Measurements from ENCODE around the gene POLRMT.
A peak's percentile ranks its signal among the peaks of the same experiment; 100 is the strongest.

The POLRMT gene

DNA sequence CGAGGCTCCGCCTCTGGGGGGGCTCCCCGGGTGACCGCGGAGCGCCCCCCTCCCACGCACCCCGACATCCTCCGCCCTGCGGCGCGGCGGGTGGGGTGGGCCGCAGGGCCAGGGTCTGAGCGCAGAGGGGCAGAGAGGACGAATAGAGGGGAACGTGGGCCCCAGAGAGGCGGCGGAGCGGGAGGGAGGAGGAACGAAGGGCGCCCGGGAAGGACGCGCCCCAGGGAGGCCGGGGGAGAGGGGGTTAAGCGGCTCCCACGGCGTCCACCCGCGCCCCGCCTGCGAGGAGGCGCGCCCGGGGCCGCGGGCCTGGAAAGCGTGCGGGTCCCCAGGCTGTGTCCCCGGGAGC, 42.6 kb downstream of the POLRMT start:
- no peak for TF ChIP-seq ZNF8 (CRISPR knock-in tag; IDR thresholded peaks at IDR 0.05)
- no peak for TF ChIP-seq RARB (CRISPR knock-in tag; IDR thresholded peaks at IDR 0.05)
- TF ChIP-seq TOX (CRISPR knock-in tag; IDR thresholded peaks at IDR 0.05; ENCODE audit: borderline replicate concordance): no peak
- TF ChIP-seq GLIS3 (CRISPR knock-in tag; IDR thresholded peaks at IDR 0.05): no peak
- TF ChIP-seq ZNF70 (CRISPR knock-in tag; IDR thresholded peaks at IDR 0.05): no peak
- no peak for TF ChIP-seq TCF4 (CRISPR knock-in tag; IDR thresholded peaks at IDR 0.05; ENCODE audit: borderline replicate concordance)
- TF ChIP-seq CSDC2 (CRISPR knock-in tag; IDR thresholded peaks at IDR 0.05): no peak
- TF ChIP-seq ZFP30 (CRISPR knock-in tag; IDR thresholded peaks at IDR 0.05): no peak
- TF ChIP-seq, protein P1, sequence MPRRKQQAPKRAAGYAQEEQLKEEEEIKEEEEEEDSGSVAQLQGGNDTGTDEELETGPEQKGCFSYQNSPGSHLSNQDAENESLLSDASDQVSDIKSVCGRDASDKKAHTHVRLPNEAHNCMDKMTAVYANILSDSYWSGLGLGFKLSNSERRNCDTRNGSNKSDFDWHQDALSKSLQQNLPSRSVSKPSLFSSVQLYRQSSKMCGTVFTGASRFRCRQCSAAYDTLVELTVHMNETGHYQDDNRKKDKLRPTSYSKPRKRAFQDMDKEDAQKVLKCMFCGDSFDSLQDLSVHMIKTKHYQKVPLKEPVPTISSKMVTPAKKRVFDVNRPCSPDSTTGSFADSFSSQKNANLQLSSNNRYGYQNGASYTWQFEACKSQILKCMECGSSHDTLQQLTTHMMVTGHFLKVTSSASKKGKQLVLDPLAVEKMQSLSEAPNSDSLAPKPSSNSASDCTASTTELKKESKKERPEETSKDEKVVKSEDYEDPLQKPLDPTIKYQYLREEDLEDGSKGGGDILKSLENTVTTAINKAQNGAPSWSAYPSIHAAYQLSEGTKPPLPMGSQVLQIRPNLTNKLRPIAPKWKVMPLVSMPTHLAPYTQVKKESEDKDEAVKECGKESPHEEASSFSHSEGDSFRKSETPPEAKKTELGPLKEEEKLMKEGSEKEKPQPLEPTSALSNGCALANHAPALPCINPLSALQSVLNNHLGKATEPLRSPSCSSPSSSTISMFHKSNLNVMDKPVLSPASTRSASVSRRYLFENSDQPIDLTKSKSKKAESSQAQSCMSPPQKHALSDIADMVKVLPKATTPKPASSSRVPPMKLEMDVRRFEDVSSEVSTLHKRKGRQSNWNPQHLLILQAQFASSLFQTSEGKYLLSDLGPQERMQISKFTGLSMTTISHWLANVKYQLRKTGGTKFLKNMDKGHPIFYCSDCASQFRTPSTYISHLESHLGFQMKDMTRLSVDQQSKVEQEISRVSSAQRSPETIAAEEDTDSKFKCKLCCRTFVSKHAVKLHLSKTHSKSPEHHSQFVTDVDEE (CRISPR knock-in tag; IDR thresholded peaks at IDR 0.05): no peak
- no peak for TF ChIP-seq OSR1 (CRISPR knock-in tag; IDR thresholded peaks at IDR 0.05)
- no peak for TF ChIP-seq ARNTL (CRISPR knock-in tag; IDR thresholded peaks at IDR 0.05; ENCODE audit: borderline replicate concordance, low read depth)
- no peak for TF ChIP-seq ZNF565 (CRISPR knock-in tag; conservative IDR thresholded peaks at IDR 0.05; ENCODE audit: low read depth)
- TF ChIP-seq ISL1 (CRISPR knock-in tag; IDR thresholded peaks at IDR 0.05): no peak
- TF ChIP-seq, protein P2, sequence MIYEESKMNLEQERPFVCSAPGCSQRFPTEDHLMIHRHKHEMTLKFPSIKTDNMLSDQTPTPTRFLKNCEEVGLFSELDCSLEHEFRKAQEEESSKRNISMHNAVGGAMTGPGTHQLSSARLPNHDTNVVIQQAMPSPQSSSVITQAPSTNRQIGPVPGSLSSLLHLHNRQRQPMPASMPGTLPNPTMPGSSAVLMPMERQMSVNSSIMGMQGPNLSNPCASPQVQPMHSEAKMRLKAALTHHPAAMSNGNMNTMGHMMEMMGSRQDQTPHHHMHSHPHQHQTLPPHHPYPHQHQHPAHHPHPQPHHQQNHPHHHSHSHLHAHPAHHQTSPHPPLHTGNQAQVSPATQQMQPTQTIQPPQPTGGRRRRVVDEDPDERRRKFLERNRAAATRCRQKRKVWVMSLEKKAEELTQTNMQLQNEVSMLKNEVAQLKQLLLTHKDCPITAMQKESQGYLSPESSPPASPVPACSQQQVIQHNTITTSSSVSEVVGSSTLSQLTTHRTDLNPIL (CRISPR knock-in tag; IDR thresholded peaks at IDR 0.05; ENCODE audit: low read depth): no peak
- no peak for TF ChIP-seq ZC3H10 (CRISPR knock-in tag; IDR thresholded peaks at IDR 0.05)
- TF ChIP-seq, protein P3, sequence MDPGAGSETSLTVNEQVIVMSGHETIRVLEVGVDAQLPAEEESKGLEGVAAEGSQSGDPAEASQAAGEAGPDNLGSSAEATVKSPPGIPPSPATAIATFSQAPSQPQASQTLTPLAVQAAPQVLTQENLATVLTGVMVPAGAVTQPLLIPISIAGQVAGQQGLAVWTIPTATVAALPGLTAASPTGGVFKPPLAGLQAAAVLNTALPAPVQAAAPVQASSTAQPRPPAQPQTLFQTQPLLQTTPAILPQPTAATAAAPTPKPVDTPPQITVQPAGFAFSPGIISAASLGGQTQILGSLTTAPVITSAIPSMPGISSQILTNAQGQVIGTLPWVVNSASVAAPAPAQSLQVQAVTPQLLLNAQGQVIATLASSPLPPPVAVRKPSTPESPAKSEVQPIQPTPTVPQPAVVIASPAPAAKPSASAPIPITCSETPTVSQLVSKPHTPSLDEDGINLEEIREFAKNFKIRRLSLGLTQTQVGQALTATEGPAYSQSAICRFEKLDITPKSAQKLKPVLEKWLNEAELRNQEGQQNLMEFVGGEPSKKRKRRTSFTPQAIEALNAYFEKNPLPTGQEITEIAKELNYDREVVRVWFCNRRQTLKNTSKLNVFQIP (CRISPR knock-in tag; IDR thresholded peaks at IDR 0.05; ENCODE audit: borderline replicate concordance, low read depth): no peak
- TF ChIP-seq, protein P4, sequence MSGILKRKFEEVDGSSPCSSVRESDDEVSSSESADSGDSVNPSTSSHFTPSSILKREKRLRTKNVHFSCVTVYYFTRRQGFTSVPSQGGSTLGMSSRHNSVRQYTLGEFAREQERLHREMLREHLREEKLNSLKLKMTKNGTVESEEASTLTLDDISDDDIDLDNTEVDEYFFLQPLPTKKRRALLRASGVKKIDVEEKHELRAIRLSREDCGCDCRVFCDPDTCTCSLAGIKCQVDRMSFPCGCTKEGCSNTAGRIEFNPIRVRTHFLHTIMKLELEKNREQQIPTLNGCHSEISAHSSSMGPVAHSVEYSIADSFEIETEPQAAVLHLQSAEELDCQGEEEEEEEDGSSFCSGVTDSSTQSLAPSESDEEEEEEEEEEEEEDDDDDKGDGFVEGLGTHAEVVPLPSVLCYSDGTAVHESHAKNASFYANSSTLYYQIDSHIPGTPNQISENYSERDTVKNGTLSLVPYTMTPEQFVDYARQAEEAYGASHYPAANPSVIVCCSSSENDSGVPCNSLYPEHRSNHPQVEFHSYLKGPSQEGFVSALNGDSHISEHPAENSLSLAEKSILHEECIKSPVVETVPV (CRISPR knock-in tag; IDR thresholded peaks at IDR 0.05): no peak
- no peak for ATAC-seq

DNA sequence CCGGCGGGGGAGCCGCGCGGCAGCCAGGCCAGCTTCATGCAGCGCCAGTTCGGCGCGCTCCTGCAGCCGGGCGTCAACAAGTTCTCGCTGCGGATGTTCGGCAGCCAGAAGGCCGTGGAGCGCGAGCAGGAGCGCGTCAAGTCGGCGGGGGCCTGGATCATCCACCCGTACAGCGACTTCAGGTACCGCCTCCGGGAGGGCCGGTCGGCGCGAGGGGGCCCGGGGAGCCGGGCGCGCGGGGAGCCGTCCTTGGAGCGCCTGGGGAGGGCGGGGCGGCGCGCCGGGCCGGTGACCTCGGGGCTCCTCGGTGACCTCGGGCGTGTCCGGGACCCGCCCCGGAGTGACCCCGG, 43.0 kb downstream of the POLRMT start:
- no peak for TF ChIP-seq RARB (CRISPR knock-in tag; IDR thresholded peaks at IDR 0.05)
- TF ChIP-seq ZFP3 (CRISPR knock-in tag; IDR thresholded peaks at IDR 0.05): peak; percentile 82; the same call in 1 of the 2 replicates
- no peak for ATAC-seq

DNA sequence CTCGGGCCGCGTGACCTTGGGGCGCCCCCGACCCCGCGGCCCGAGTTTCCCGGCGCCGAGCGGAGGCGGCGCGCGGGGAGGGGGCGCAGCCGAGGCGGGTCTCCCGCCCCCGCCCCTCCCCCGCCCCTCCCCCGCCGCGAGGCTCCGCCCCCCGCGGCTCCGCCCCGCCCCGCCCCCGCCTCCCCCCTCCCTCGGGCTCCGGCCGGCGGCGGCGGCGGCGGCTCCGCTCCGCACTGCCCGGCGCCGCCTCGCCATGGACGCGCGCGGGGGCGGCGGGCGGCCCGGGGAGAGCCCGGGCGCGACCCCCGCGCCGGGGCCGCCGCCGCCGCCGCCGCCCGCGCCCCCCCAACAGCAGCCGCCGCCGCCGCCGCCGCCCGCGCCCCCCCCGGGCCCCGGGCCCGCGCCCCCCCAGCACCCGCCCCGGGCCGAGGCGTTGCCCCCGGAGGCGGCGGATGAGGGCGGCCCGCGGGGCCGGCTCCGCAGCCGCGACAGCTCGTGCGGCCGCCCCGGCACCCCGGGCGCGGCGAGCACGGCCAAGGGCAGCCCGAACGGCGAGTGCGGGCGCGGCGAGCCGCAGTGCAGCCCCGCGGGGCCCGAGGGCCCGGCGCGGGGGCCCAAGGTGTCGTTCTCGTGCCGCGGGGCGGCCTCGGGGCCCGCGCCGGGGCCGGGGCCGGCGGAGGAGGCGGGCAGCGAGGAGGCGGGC, 43.5 kb downstream of the POLRMT start, which contains the start of gene HCN2:
Gene HCN2 (plus strand): TSS at position 189 of the 703 bp plus-strand sequence. CDS start 65 bp downstream, at position 254.
- TF ChIP-seq ZNF70 (CRISPR knock-in tag; IDR thresholded peaks at IDR 0.05) (no peak), ZFP3 (CRISPR knock-in tag; IDR thresholded peaks at IDR 0.05) (no peak), ZFP30 (CRISPR knock-in tag; IDR thresholded peaks at IDR 0.05) (no peak), ARNTL (CRISPR knock-in tag; IDR thresholded peaks at IDR 0.05; ENCODE audit: borderline replicate concordance, low read depth) (no peak), CSDC2 (CRISPR knock-in tag; IDR thresholded peaks at IDR 0.05) (no peak), RARB (CRISPR knock-in tag; IDR thresholded peaks at IDR 0.05) (no peak), OSR1 (CRISPR knock-in tag; IDR thresholded peaks at IDR 0.05) (no peak), BACH2 (CRISPR knock-in tag; IDR thresholded peaks at IDR 0.05; ENCODE audit: borderline replicate concordance) (no peak), TCF4 (CRISPR knock-in tag; IDR thresholded peaks at IDR 0.05; ENCODE audit: borderline replicate concordance) (no peak), ZNF8 (CRISPR knock-in tag; IDR thresholded peaks at IDR 0.05) (no peak), ZC3H10 (CRISPR knock-in tag; IDR thresholded peaks at IDR 0.05) (no peak), TOX (CRISPR knock-in tag; IDR thresholded peaks at IDR 0.05; ENCODE audit: borderline replicate concordance) (no peak), ESRRG (CRISPR knock-in tag; IDR thresholded peaks at IDR 0.05) (no peak), GLIS3 (CRISPR knock-in tag; IDR thresholded peaks at IDR 0.05) (no peak), PPARA (CRISPR knock-in tag; IDR thresholded peaks at IDR 0.05; ENCODE audit: borderline replicate concordance) (no peak), ZNF565 (CRISPR knock-in tag; conservative IDR thresholded peaks at IDR 0.05; ENCODE audit: low read depth) (no peak)
- TF ChIP-seq, protein P2 (CRISPR knock-in tag; IDR thresholded peaks at IDR 0.05; ENCODE audit: low read depth): no peak
- TF ChIP-seq, protein P1 (CRISPR knock-in tag; IDR thresholded peaks at IDR 0.05): no peak
- TF ChIP-seq, protein P4 (CRISPR knock-in tag; IDR thresholded peaks at IDR 0.05): no peak
- ATAC-seq: no peak

All from SK-N-SH treated with all-trans-retinoic acid at 6 μM for 48 hours (cell line).